ENCODE data around the gene KCNH1.
"Not testable (repeated sequence)": the region's sequence is repeated elsewhere in the genome, so short reads cannot be mapped to it uniquely, and the experiment has no call there.

The KCNH1 gene

GRCh38 chr1:210674151-210674550 lies 459.8 kb downstream of the KCNH1 start:
- no peak for DNase-seq

DNA sequence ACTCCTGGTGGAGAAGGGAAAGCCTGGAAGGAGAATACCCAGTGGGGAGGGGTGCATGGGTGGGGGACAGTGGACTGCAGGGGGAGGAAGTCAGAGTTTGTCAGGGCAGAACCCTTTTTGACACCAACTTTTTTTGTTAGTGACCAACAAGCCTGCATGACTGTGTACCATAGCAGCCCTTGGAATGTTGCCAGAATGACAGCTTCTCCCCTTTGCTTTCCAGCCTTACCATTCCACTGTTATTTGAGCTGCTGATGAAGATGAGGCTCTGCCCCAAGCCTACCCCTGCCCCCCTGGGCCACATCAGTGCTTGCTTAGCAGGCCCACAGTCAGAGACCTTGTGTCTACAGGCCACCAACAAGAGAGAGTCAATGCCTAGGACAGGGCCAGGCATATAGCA lies 464.0 kb downstream of the KCNH1 start:
- DNase-seq: peak; percentile 15

GRCh38 chr1:210663730-210664573 lies 470.0 kb downstream of the KCNH1 start:
- DNase-seq: peak; percentile 46

- no peak for DNase-seq
Measured at GRCh38 chr1:210662291-210663050, 471.5 kb downstream of the KCNH1 start.

- DNase-seq: not testable (repeated sequence)
Measured at GRCh38 chr1:210661520-210661919, 472.4 kb downstream of the KCNH1 start.

DNA sequence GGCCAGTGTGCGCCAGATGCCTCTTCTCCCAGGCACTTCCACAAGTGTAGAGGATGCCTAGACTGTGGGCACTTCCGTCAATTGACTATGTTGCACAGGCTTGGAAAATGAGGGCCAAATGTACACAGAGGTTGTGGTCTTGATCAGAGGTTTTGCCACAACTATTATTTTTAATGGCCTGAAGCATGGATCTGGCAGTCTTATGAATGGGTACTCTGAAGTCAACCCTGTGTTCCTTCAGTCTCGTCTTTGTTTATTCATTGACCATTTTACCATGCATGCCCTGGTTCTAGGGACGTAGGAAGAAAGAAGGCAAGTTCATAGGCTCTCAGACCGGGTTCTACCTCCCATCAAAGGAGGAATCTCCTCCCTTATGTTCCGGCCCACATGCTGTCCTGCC lies 476.1 kb downstream of the KCNH1 start:
- no peak for DNase-seq

GRCh38 chr1:210655511-210655910 lies 478.4 kb downstream of the KCNH1 start:
- no peak for DNase-seq

DNA sequence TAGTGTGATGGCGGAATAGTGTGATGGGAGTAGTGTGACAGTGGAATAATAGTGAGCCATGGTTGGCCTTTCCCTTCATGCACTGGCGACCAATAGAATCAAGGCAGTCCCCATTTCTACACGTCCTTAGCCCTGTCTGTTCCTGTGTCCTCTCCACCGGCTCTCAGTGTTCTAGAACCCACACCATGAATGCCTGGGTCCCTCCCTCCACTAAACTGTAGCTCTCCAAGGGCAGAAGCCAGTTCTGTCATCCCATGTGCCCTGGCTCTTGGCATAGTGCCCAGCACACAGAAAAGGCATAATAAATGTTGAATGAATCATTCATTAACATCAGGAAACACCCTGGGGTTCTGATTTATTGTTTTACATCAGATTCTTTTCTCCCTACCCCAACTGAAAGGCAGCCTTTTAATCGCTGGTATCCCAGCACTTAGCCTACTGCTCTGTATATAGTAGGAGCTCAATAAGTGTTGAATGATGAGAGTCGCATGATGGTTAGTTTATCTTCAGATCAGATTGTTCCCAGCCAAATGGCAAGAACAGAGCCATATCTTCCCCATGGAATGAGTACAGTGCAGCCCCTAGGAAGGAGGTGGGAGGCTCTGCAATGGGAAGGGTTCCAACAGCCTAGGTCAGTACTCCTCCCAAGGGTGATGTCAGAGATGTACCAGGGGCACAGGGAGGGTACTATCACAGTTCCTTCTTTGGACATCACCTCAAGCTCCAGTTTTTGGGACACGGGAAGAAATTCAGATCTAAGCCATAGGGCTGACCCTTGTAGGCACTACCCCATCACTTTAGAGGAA lies 479.6 kb downstream of the KCNH1 start:
- DNase-seq: no peak

- no peak for DNase-seq
Measured at GRCh38 chr1:210653771-210654170, 480.2 kb downstream of the KCNH1 start.

DNA sequence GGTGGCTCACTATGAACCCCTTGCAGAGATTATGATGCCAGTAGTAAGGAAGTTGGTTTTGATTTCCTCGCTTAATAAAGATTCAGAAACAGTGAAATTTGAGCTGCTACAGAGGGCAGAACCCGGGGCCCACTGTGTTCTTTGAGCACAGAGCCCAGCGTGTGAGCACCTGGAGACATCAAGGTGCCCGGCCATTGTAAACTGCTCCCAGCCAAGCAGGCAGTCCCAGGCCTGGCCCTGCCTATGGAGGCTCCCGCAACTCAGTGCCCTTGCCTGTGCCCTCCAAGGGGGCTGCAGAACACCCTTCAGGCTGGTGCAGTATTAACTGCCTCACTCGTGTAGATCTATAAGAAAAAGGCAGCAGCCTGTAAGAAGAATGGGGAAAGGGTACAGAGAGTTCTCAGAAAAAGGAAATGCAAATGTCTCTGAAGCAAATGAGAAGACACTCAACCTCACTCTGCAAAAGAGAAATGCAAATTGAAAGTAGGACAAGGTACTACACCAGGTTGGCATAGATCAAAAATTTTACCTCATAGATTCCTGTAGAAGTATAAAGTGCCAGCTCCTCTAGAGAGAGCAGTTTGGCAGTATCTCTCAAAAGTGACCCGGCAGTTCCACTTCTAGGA lies 481.5 kb downstream of the KCNH1 start:
- no peak for DNase-seq

GRCh38 chr1:210650403-210650802 lies 483.5 kb downstream of the KCNH1 start:
- DNase-seq: no peak

- DNase-seq: no peak
Measured at GRCh38 chr1:210648588-210649269, 485.2 kb downstream of the KCNH1 start.

GRCh38 chr1:210647406-210648333 lies 486.3 kb downstream of the KCNH1 start:
- DNase-seq: no peak

- DNase-seq: no peak
Measured at GRCh38 chr1:210646258-210646616, 487.7 kb downstream of the KCNH1 start.

DNA sequence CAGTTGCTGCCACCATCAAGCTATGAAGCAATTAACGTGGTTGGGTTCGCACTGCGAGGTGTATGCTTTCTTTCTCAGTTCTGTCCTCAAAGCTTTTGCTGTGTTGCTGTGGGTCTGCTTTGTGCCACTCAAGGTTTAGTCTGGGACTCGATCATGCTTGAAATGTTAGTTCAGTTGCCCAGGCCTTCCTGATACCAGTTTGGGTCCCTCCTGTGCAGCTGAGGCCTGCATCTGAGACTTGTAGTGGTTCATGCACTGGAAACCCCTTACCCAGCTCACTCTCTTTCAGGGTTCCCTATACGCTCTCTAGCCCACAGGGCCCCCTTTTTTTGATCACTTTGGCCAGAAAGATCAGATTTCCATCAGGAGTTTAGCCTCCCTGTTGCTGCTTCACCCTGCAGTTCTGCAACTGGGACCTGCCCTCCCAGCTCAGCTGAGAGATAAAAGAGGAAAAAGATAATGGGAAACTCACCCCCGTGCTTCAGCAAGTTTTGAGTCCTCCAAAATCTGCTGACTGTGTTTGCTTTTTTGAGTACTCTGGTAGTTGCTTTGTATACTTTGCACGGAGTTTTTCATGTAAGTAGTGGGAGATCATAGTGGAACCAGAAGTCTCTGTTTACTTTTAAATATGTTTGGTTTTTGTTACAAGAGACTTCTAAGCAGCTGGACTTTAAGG lies 488.2 kb downstream of the KCNH1 start:
- DNase-seq: no peak

DNA sequence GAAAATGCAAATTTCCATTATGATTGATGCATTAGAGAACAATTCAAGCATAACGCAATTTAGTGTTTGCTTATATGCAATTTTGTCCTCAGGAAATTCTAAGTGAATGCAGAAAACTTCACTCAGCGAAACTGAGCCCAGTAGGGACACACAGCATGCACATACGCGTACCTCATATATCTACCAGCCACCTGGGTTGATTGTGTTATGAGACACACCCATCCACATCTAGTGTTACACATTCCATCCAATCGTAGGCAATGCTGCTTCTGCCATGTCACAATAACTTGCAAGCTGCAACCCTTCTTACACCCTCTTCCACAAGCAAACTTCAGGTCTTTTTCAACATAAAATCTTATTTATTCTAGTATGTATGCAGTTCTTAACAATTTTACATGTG lies 492.4 kb downstream of the KCNH1 start:
- DNase-seq: no peak

DNA sequence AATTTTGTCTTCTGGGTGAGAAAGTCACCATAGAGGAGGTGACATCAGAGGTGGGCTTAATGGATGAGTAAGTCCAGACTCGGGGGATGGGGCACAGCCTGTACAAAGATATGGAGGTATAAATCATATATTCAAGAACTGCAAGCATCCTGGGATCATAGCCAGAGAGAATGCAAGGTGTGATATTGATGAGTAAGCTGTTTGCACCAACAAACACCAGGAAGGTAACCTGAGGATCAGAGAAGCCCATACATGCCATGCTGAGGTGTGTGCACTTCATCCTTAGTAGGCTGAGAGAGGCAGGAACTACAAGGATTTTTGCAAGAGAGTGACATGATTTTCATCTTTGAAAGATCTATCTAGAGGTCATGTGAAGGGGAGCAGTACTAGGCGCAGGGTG lies 498.8 kb downstream of the KCNH1 start:
- DNase-seq: no peak

DNA sequence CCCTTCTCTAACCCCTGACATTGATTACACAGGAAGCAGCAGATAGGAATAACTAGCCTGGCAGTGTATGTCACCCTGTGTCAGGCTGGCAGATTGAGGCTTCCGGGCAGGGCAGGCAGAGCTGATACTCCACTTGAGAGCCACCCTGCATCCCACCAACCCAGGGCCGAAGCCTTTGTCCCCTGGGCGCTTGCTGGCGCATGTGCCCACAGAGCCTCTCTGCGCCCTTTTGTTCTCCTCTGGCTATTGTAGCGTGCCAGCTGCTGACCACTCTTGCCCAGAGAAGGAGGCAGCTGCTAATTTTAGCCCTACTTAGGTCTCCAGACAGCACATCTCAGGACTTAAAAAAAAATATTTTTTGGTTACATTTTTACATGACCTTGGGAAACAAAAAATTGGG lies 500.3 kb downstream of the KCNH1 start:
- DNase-seq: no peak

GRCh38 chr1:210633140-210633539 lies 500.8 kb downstream of the KCNH1 start:
- no peak for DNase-seq

DNA sequence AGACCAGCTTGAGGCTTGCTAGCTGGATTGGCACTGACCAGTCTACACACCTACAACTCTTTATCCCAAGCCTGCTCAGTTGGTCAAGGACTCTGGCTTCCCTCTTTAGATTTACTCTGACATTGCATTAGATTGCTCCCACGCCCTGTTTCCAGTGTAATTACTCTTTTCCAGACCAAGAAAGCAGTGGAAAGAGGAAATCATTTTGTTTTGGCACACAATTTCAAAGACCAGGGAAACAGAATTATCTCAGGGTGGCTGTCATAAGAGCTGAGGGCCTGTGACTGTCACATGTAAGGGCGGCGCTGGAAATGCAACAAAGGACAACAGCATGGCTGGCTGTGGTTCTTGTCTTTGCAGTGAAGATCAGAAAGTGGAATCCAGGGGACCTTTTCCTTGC lies 502.5 kb downstream of the KCNH1 start:
- no peak for DNase-seq

GRCh38 chr1:210629276-210629675 lies 504.7 kb downstream of the KCNH1 start:
- no peak for DNase-seq

Measured in NCI-H2029 treated with DMSO at 0.1 percent for 48 hours (cell line).